ENCODE results near the gene TMEM207. TPM values are rescaled to one million over a fixed set of nuclear protein-coding genes. Genes with fewer than 3 reads are reported as not detected.

Gene TMEM207
- total RNA-seq, 1 donor from 2014 or later = not detected

GRCh38 chr3:190387578-190388213, 62.0 kb downstream of the TMEM207 start, which contains the start of gene CLDN16:
Gene CLDN16 (plus strand): TSS chr3:190388163. CDS start chr3:190388330, 167 bp downstream.
- TF ChIP-seq CTCF (IDR thresholded peaks at IDR 0.05; ENCODE audit: insufficient read depth, low read depth, low read length) (no peak), EZH2 (IDR thresholded peaks at IDR 0.05; ENCODE audit: insufficient read depth, low read length) (no peak)
- Histone ChIP-seq H3K27ac (ENCODE audit: low read depth, low read length) (peak within 1 kb of the TSS; percentile 92), H3K27me3 (ENCODE audit: insufficient read depth, low read length) (no peaks in the 10 kb centered on the region), H4K20me1 (ENCODE audit: insufficient read depth, low read length) (no peaks in the 10 kb centered on the region), H3K36me3 (ENCODE audit: insufficient read depth, low read length) (no peaks in the 10 kb centered on the region), H3K79me2 (ENCODE audit: insufficient read depth, low read length) (no peaks in the 10 kb centered on the region), H3K4me2 (ENCODE audit: low read length) (no peak within 1 kb of the TSS), H3K4me3 (ENCODE audit: insufficient read depth, low read depth, low read length) (no peak within 1 kb of the TSS), H3K4me1 (ENCODE audit: insufficient read depth, low read length) (peaks cover 24% of the 10 kb centered on the region), H3K9ac (ENCODE audit: low read length) (peak within 1 kb of the TSS; percentile 39), H3K9me3 (ENCODE audit: insufficient read depth, low read depth, low read length) (no peaks in the 10 kb centered on the region), H2AFZ (ENCODE audit: low read depth, low read length) (no peak within 1 kb of the TSS)
- Mint-ChIP-seq H3K9me3 (ENCODE audit: unreplicated experiment) (no peaks in the 10 kb centered on the region), H3K4me3 (ENCODE audit: unreplicated experiment) (no peak within 1 kb of the TSS), H3K4me1 (ENCODE audit: low read depth, unreplicated experiment) (peaks cover 24% of the 10 kb centered on the region), H3K36me3 (ENCODE audit: low read depth, unreplicated experiment) (no peaks in the 10 kb centered on the region), H3K27ac (ENCODE audit: unreplicated experiment) (peak within 1 kb of the TSS; percentile 81), H3K27me3 (ENCODE audit: low read depth, unreplicated experiment) (no peaks in the 10 kb centered on the region)
- DNase-seq (ENCODE audit: low read depth) (no peak), FAIRE-seq (no peak)

- H3K79me2 ChIP-seq (ENCODE audit: insufficient read depth, low read length) = no peaks in the 10 kb centered on the region
- Mint-ChIP-seq H3K4me1 (ENCODE audit: low read depth, unreplicated experiment) (peaks cover 31% of the 10 kb centered on the region), H3K27ac (ENCODE audit: unreplicated experiment) (peak overlapping the region; percentile 90), H3K9me3 (ENCODE audit: unreplicated experiment) (no peaks in the 10 kb centered on the region), H3K36me3 (ENCODE audit: low read depth, unreplicated experiment) (no peaks in the 10 kb centered on the region), H3K27me3 (ENCODE audit: low read depth, unreplicated experiment) (no peaks in the 10 kb centered on the region), H3K4me3 (ENCODE audit: unreplicated experiment) (no peak overlapping the region)
- FAIRE-seq (peak; percentile 98), DNase-seq (ENCODE audit: low read depth) (peak; percentile 96)
- no peaks in the 10 kb centered on the region for H4K20me1 ChIP-seq (ENCODE audit: insufficient read depth, low read length)
- peaks cover 40% of the 10 kb centered on the region for H3K4me1 ChIP-seq (ENCODE audit: insufficient read depth, low read length)
- peak overlapping the region; percentile 76 for H3K4me2 ChIP-seq (ENCODE audit: low read length)
- TF ChIP-seq EZH2 (IDR thresholded peaks at IDR 0.05; ENCODE audit: insufficient read depth, low read length) = no peak
- TF ChIP-seq CTCF (IDR thresholded peaks at IDR 0.05; ENCODE audit: insufficient read depth, low read depth, low read length) = no peak
- H3K36me3 ChIP-seq (ENCODE audit: insufficient read depth, low read length) = no peaks in the 10 kb centered on the region
- H3K4me3 ChIP-seq (ENCODE audit: insufficient read depth, low read depth, low read length) = peak overlapping the region; percentile 40
- H3K27me3 ChIP-seq (ENCODE audit: insufficient read depth, low read length) = no peaks in the 10 kb centered on the region
- H3K9ac ChIP-seq (ENCODE audit: low read length) = peak overlapping the region; percentile 71
- H3K9me3 ChIP-seq (ENCODE audit: insufficient read depth, low read depth, low read length) = no peaks in the 10 kb centered on the region
- H2AFZ ChIP-seq (ENCODE audit: low read depth, low read length) = no peak overlapping the region
- H3K27ac ChIP-seq (ENCODE audit: low read depth, low read length) = peak overlapping the region; percentile 92
Observed at GRCh38 chr3:190385731-190386688, 63.7 kb downstream of the TMEM207 start.

All from astrocyte (in vitro differentiated cells and primary cell).